Measurements from ENCODE around the gene ARGFX.
"Not testable (repeated sequence)": the region's sequence is repeated elsewhere in the genome, so short reads cannot be mapped to it uniquely, and the experiment has no call there.

GRCh38 chr3:121593806-121594205 is 26.1 kb downstream of the ARGFX start:
- not testable (repeated sequence) for TF ChIP-seq POLR2AphosphoS5 (IDR thresholded peaks at IDR 0.05; ENCODE audit: borderline replicate concordance, low read depth, low read length); EZH2 (IDR thresholded peaks at IDR 0.05)
